GM23338 (cell line): ENCODE results near the gene ERFE. TPM values are rescaled to one million over a fixed set of nuclear protein-coding genes. Genes with fewer than 3 reads are reported as not detected.

Source experiments
- ATAC-seq: fragments of 200-7000 bp; cut with Tn5 transposase; 3 replicates; pipeline ENCODE4 v1.9.1; 2020
- DNase-seq: peaks from one replicate; pipeline ENCODE4 v3.0.0-alpha.2; 2015; ENCODE audit warnings: low spot score
- H2AFZ ChIP-seq: fragments of 200-600 bp; sonication (generic); 2 replicates; pipeline ENCODE4 v1.8.0; 2016; ENCODE audit warnings: antibody characterized with exemption, mild to moderate bottlenecking, moderate library complexity
- H3F3A ChIP-seq: fragments of 200-600 bp; sonication (generic); replicated peaks from 2 replicates; pipeline ENCODE4 v1.8.0; 2017; ENCODE audit warnings: antibody characterized with exemption, mixed run types, low read depth
- H3K27ac ChIP-seq: fragments of 200-600 bp; sonication (generic); 2 replicates; pipeline ENCODE4 v1.6.1; 2016; ENCODE audit warnings: low read depth
- H3K27me3 ChIP-seq: fragments of 200-600 bp; sonication (generic); 2 replicates; pipeline ENCODE4 v1.8.0; 2016; ENCODE audit warnings: mild to moderate bottlenecking, mixed run types, moderate library complexity; ENCODE audit not compliant: insufficient read depth
- H3K36me3 ChIP-seq: fragments of 200-600 bp; sonication (generic); 2 replicates; pipeline ENCODE4 v1.8.0; 2016; ENCODE audit warnings: mild to moderate bottlenecking; ENCODE audit not compliant: insufficient read depth
- H3K4me1 ChIP-seq: fragments of 200-600 bp; sonication (generic); 2 replicates; pipeline ENCODE4 v1.8.0; 2016; ENCODE audit warnings: mild to moderate bottlenecking, moderate library complexity; ENCODE audit not compliant: insufficient read depth
- H3K4me2 ChIP-seq: fragments of 200-600 bp; sonication (generic); 2 replicates; pipeline ENCODE4 v1.7.1; 2017; ENCODE audit warnings: mixed run types
- H3K4me3 ChIP-seq: fragments of 200-600 bp; sonication (generic); 2 replicates; pipeline ENCODE4 v1.6.1; 2016; ENCODE audit warnings: mixed run types
- H3K79me2 ChIP-seq: fragments of 200-600 bp; sonication (generic); replicated peaks from 2 replicates; pipeline ENCODE4 v1.8.0; 2017; ENCODE audit warnings: mild to moderate bottlenecking; ENCODE audit not compliant: insufficient read depth
- H3K9me2 ChIP-seq: fragments of 200-600 bp; sonication (generic); 2 replicates; pipeline ENCODE4 v1.8.0; 2017; ENCODE audit not compliant: insufficient read depth
- H4K20me1 ChIP-seq: fragments of 200-600 bp; sonication (generic); replicated peaks from 2 replicates; pipeline ENCODE4 v1.8.0; 2017; ENCODE audit warnings: mild to moderate bottlenecking; ENCODE audit not compliant: insufficient read depth
- H3K27ac Mint-ChIP-seq: 2 replicates; pipeline ENCODE4 v1.8.0; 2020; ENCODE audit warnings: inconsistent platforms, mild to moderate bottlenecking, moderate library complexity, mixed read lengths
- H3K27me3 Mint-ChIP-seq: 3 replicates; pipeline ENCODE4 v1.8.0; 2022; ENCODE audit warnings: low read depth, mild to moderate bottlenecking, moderate library complexity, mixed read lengths, inconsistent platforms; ENCODE audit not compliant: insufficient read depth, poor library complexity
- H3K36me3 Mint-ChIP-seq: 3 replicates; pipeline ENCODE4 v1.8.0; 2021; ENCODE audit warnings: low read depth, mild to moderate bottlenecking, inconsistent platforms, moderate library complexity, mixed read lengths
- H3K4me1 Mint-ChIP-seq: 3 replicates; pipeline ENCODE4 v1.8.0; 2020; ENCODE audit warnings: mild to moderate bottlenecking, inconsistent platforms, mixed read lengths
- H3K4me3 Mint-ChIP-seq: 3 replicates; pipeline ENCODE4 v1.8.0; 2021; ENCODE audit warnings: moderate library complexity, mild to moderate bottlenecking, inconsistent platforms, mixed read lengths
- H3K9me3 Mint-ChIP-seq: 3 replicates; pipeline ENCODE4 v1.8.0; 2020; ENCODE audit warnings: moderate library complexity, mild to moderate bottlenecking, inconsistent platforms, mixed read lengths
- CREB1 ChIP-seq: fragments of 250-450 bp; sonication (Bioruptor Pico); IDR thresholded peaks from 2 replicates; pipeline ENCODE4 v1.5.0; 2020; ENCODE audit warnings: low read depth, mild to moderate bottlenecking, moderate library complexity
- CTCF ChIP-seq, 2 experiments: fragments of 200-600 bp in 1 of 2; sonication (generic) in 1 of 2; conservative IDR thresholded peaks; 2 replicates each; pipeline versions ENCODE4 v1.5.1 to v1.6.1; 2016 to 2017; ENCODE audit warnings: antibody characterized with exemption in 2 of 2, low read depth in 2 of 2, mild to moderate bottlenecking in 2 of 2, moderate library complexity in 1 of 2
- EZH2 ChIP-seq: fragments of 200-600 bp; sonication (generic); IDR thresholded peaks from one replicate; pipeline ENCODE4 v1.8.0; 2017; ENCODE audit warnings: antibody characterized with exemption, mild to moderate bottlenecking, low read depth; ENCODE audit not compliant: unreplicated experiment
- EZH2phosphoT487 ChIP-seq: fragments of 200-600 bp; sonication (generic); IDR thresholded peaks from one replicate; pipeline ENCODE4 v1.8.1; 2018; ENCODE audit warnings: antibody characterized with exemption; ENCODE audit not compliant: unreplicated experiment
- JUNB ChIP-seq: IDR thresholded peaks from one replicate; pipeline ENCODE4 v1.6.1; 2016; ENCODE audit warnings: antibody characterized with exemption; ENCODE audit not compliant: unreplicated experiment
- NANOG ChIP-seq: IDR thresholded peaks from 2 replicates; pipeline ENCODE4 v1.6.1; 2016; ENCODE audit warnings: antibody characterized with exemption, borderline replicate concordance
- POLR2AphosphoS5 ChIP-seq: IDR thresholded peaks from 2 replicates; pipeline ENCODE4 v1.6.1; 2016; ENCODE audit warnings: antibody characterized with exemption, low read depth
- STAT1 ChIP-seq: IDR thresholded peaks from one replicate; pipeline ENCODE4 v1.6.1; 2016; ENCODE audit warnings: antibody characterized with exemption; ENCODE audit not compliant: unreplicated experiment
- ZNF114 ChIP-seq: fragments of 250-450 bp; sonication (Bioruptor Pico); IDR thresholded peaks from 2 replicates; pipeline ENCODE4 v1.5.0; 2020; ENCODE audit warnings: mild to moderate bottlenecking, moderate library complexity
- ZNF331 ChIP-seq: fragments of 250-450 bp; sonication (Bioruptor Pico); IDR thresholded peaks from 2 replicates; pipeline ENCODE4 v1.5.0; 2020; ENCODE audit warnings: low read depth, mild to moderate bottlenecking, moderate library complexity
- ZNF462 ChIP-seq: fragments of 250-450 bp; sonication (Bioruptor Pico); IDR thresholded peaks from 2 replicates; pipeline ENCODE4 v1.5.0; 2020; ENCODE audit warnings: mild to moderate bottlenecking, moderate library complexity
- polyA plus RNA-seq: library from polyadenylated mRNA; unstranded; fragments of >200 nt; fragmentation: Nextera tagmentation; extraction: Ambion mirVana; gene quantifications from 2 replicates; pipeline ENCODE4 v1.2.1, GENCODE V29; 2016
- total RNA-seq: library from RNA; depleted of rRNA; stranded (reverse); fragments of >200 nt; shearing (Covaris generic); gene quantifications from 2 replicates; pipeline ENCODE4 v1.2.3, GENCODE V29; 2014
- TF ChIP-seq, protein P1 (sequence below): IDR thresholded peaks from one replicate; pipeline ENCODE4 v1.6.1; 2018; ENCODE audit warnings: antibody characterized with exemption; ENCODE audit not compliant: unreplicated experiment

The ERFE gene
- total and polyA plus RNA-seq, 2 experiments from 2014 or later = 1.0 to 3.3 TPM

DNA sequence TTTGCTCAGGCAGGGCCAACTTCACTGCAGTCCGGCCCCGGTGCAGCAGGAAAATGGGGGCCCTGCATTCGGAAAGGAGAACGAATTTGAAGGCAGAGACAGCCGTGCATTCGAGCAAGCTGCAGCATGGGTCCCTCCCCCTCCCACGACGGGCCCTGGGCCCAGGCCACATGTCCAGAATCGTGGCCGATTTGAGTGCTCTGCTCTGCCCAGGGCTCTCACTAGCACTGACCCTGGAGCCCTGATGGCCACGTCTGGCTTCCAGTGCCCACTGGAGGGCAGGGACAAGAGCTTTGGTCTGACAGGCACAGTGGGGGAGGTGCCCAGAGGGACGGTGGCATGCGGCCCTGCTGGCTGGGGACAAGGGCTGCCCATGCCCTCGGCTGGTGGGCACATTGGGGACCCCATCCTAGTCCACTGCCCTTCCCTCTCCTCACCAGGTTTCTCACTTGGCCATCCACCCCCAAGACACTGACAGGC, 34.7 kb upstream of the ERFE start:
- H3F3A ChIP-seq = peaks cover 9% of the 10 kb centered on the region; the same call in 1 of the 2 replicates
- no peak overlapping the region for H3K27ac ChIP-seq
- H3K9me2 ChIP-seq = no peaks in the 10 kb centered on the region
- no peaks in the 10 kb centered on the region for H3K36me3 ChIP-seq
- Mint-ChIP-seq H3K27ac (no peak overlapping the region), H3K36me3 (no peaks in the 10 kb centered on the region), H3K4me3 (no peak overlapping the region), H3K27me3 (peaks cover 4% of the 10 kb centered on the region), H3K9me3 (no peaks in the 10 kb centered on the region), H3K4me1 (no peaks in the 10 kb centered on the region)
- TF ChIP-seq EZH2phosphoT487 (no peak), ZNF462 (no peak), ZNF114 (CRISPR knock-in tag) (no peak), JUNB (no peak), CTCF (conservative IDR thresholded peaks at IDR 0.05; ENCODE audit: low read depth in 2 of 2) (no peak), STAT1 (no peak), CREB1 (CRISPR knock-in tag) (no peak), NANOG (no peak), EZH2 (no peak), ZNF331 (CRISPR knock-in tag) (no peak), POLR2AphosphoS5 (no peak)
- TF ChIP-seq, protein P1, sequence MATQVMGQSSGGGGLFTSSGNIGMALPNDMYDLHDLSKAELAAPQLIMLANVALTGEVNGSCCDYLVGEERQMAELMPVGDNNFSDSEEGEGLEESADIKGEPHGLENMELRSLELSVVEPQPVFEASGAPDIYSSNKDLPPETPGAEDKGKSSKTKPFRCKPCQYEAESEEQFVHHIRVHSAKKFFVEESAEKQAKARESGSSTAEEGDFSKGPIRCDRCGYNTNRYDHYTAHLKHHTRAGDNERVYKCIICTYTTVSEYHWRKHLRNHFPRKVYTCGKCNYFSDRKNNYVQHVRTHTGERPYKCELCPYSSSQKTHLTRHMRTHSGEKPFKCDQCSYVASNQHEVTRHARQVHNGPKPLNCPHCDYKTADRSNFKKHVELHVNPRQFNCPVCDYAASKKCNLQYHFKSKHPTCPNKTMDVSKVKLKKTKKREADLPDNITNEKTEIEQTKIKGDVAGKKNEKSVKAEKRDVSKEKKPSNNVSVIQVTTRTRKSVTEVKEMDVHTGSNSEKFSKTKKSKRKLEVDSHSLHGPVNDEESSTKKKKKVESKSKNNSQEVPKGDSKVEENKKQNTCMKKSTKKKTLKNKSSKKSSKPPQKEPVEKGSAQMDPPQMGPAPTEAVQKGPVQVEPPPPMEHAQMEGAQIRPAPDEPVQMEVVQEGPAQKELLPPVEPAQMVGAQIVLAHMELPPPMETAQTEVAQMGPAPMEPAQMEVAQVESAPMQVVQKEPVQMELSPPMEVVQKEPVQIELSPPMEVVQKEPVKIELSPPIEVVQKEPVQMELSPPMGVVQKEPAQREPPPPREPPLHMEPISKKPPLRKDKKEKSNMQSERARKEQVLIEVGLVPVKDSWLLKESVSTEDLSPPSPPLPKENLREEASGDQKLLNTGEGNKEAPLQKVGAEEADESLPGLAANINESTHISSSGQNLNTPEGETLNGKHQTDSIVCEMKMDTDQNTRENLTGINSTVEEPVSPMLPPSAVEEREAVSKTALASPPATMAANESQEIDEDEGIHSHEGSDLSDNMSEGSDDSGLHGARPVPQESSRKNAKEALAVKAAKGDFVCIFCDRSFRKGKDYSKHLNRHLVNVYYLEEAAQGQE = no peak
- no peaks in the 10 kb centered on the region for H4K20me1 ChIP-seq
- DNase-seq (no peak), ATAC-seq (no peak)
- H3K4me3 ChIP-seq = no peak overlapping the region
- H3K79me2 ChIP-seq = no peaks in the 10 kb centered on the region
- no peak overlapping the region for H2AFZ ChIP-seq
- H3K27me3 ChIP-seq = no peaks in the 10 kb centered on the region
- H3K4me1 ChIP-seq = no peaks in the 10 kb centered on the region
- no peak overlapping the region for H3K4me2 ChIP-seq
